Body of pancreas (tissue), 4 donors: ENCODE results near the gene LIPE.

Experiments
- CTCF ChIP-seq, 7 experiments: fragments of 450-650 bp in 4 of 7; fragments of 200-600 bp in 3 of 7; sonication (generic) in 3 of 7; IDR thresholded peaks; one replicate each; pipeline ENCODE4 v1.5.1; 2016 to 2019; ENCODE audit warnings: antibody characterized with exemption in 7 of 7
- POLR2A ChIP-seq, 3 donors: fragments of 450-650 bp; IDR thresholded peaks; one replicate each; pipeline ENCODE4 v1.6.1; 2016; ENCODE audit warnings: antibody characterized with exemption in 3 of 3, mild to moderate bottlenecking in 2 of 3

DNA sequence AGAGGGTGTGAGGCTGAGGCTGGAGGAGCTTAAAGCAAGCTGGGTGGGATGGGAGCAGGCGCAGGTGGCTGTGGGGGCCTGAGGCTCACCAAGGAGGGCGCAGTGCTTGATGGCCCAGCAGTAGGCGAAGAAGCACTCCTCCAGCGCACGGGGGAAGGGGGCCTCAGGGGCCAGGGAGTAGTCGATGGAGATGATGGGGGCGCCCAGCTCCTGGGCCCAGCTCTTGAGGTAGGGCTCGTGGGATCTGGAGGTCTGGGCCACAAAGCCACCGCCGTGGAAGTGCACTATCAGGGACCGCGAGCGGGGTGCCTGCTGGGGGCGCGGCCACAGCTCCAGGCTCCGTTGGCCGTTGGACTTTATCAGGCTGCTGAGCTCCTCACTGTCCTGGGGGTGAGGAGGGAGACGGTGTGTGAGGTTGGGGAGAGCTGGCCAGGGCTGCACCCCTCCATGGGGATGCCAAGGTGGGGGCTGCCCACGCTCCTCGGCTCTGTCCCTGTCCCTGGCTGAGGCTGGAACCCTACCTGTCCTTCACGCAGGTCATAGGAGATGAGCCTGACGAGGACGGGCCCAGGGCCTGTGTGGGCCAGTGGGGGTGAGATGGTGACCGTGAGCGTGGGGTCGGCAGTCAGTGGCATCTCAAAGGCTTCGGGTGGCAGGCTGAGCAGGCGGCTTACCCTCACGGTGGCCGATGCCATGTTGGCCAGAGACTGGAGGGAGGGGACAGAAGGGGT, 19.9 kb downstream of the LIPE start:
- TF ChIP-seq POLR2A (IDR thresholded peaks at IDR 0.05) = no peak
- no peak for TF ChIP-seq CTCF (IDR thresholded peaks at IDR 0.05)
